Prostate gland (tissue), 2 donors: ENCODE measurements around the gene MYO5C. TPM values are rescaled to one million over a fixed set of nuclear protein-coding genes. Genes with fewer than 3 reads are reported as not detected.

ENCODE experiments used
- DNase-seq: peaks from one replicate; pipeline ENCODE4 v3.0.0-alpha.2; 2019; ENCODE audit warnings: low spot score
- H3K27ac ChIP-seq, 2 donors: fragments of 200-600 bp; sonication (generic); 2 replicates each; pipeline ENCODE4 v1.5.1; 2017 to 2019
- H3K27me3 ChIP-seq: fragments of 200-600 bp; sonication (generic); replicated peaks from 2 replicates; pipeline ENCODE4 v1.5.1; 2019; ENCODE audit not compliant: insufficient read depth
- H3K36me3 ChIP-seq, 2 donors: fragments of 200-600 bp; sonication (generic); 1 replicate in 1 of 2; 2 replicates in 1 of 2; pipeline versions ENCODE4 v1.5.1 to v1.8.1; 2017 to 2019
- H3K4me1 ChIP-seq: fragments of 200-600 bp; sonication (generic); replicated peaks from 2 replicates; pipeline ENCODE4 v1.5.1; 2019
- H3K4me3 ChIP-seq, 2 donors: fragments of 200-600 bp; sonication (generic); 2 replicates each; pipeline ENCODE4 v1.5.1; 2017 to 2019
- H3K9me3 ChIP-seq: fragments of 200-600 bp; sonication (generic); 2 replicates; pipeline ENCODE4 v1.5.1; 2017
- CTCF ChIP-seq, 4 experiments: fragments of 200-600 bp in 2 of 4; fragments of 450-650 bp in 2 of 4; sonication (generic) in 2 of 4; IDR thresholded peaks; 1 replicate in 3 of 4; 2 replicates in 1 of 4; pipeline ENCODE4 v1.5.1; 2016 to 2019; ENCODE audit warnings: antibody characterized with exemption in 4 of 4, mild to moderate bottlenecking in 2 of 4, moderate library complexity in 2 of 4
- POLR2A ChIP-seq: fragments of 450-650 bp; IDR thresholded peaks from one replicate; pipeline ENCODE4 v1.6.1; 2016; ENCODE audit warnings: antibody characterized with exemption, mild to moderate bottlenecking
- POLR2AphosphoS5 ChIP-seq: sonication (generic); formaldehyde crosslinking; IDR thresholded peaks from one replicate; pipeline ENCODE4 v1.6.1; 2017; ENCODE audit warnings: antibody characterized with exemption
- WGBS: methylation state at CpG from one replicate; pipeline ENCODE4 v1.1.5; 2018; 5-methylcytosine and 5-hydroxymethylcytosine counted together
- intact Hi-C: fragments of 100-400 bp; cut with DNase I; formaldehyde crosslinking; loops from one replicate; pipeline ENCODE4 v1.14.2; 2022
- total RNA-seq, 2 donors: library from RNA; depleted of rRNA; stranded (reverse); fragments of >200 nt; gene quantifications; one replicate each; pipeline ENCODE4 v1.1.0, GENCODE V29; 2016

MYO5C gene
- total RNA-seq, 2 donors from 2014 or later: 53.5 to 59.9 TPM

GRCh38 chr15:52151353-52151752, 144.3 kb downstream of the MYO5C start:
- no peaks in the 10 kb centered on the region for H3K9me3 ChIP-seq
- no peak for DNase-seq
- WGBS: 90% methylated on average over 4 of the region's 4 CpGs
- no peak overlapping the region for H3K4me3 ChIP-seq
- intact Hi-C loops: no loop called here
- TF ChIP-seq CTCF (IDR thresholded peaks at IDR 0.05) (no peak), POLR2A (no peak), POLR2AphosphoS5 (no peak)
- no peaks in the 10 kb centered on the region for H3K4me1 ChIP-seq
- H3K27ac ChIP-seq: no peak overlapping the region
- H3K36me3 ChIP-seq: peaks cover 0 to 5% of the 10 kb centered on the region in 2 donors
- H3K27me3 ChIP-seq: no peaks in the 10 kb centered on the region

GRCh38 chr15:52150871-52151270, 144.7 kb downstream of the MYO5C start:
- intact Hi-C loops: no loop called here
- no peaks in the 10 kb centered on the region for H3K9me3 ChIP-seq
- H3K27me3 ChIP-seq: no peaks in the 10 kb centered on the region
- no peaks in the 10 kb centered on the region for H3K4me1 ChIP-seq
- H3K4me3 ChIP-seq: no peak overlapping the region
- peaks cover 0 to 5% of the 10 kb centered on the region in 2 donors for H3K36me3 ChIP-seq
- H3K27ac ChIP-seq: no peak overlapping the region
- no peak for DNase-seq
- 89% methylated on average over 4 of the region's 4 CpGs for WGBS
- TF ChIP-seq POLR2A (no peak), CTCF (IDR thresholded peaks at IDR 0.05) (no peak), POLR2AphosphoS5 (no peak)

- Histone ChIP-seq H3K27ac (no peak overlapping the region), H3K4me1 (no peaks in the 10 kb centered on the region), H3K4me3 (no peak overlapping the region), H3K27me3 (no peaks in the 10 kb centered on the region), H3K36me3 (peaks cover 0 to 5% of the 10 kb centered on the region in 2 donors), H3K9me3 (no peaks in the 10 kb centered on the region)
- intact Hi-C loops: no loop called here
- DNase-seq: no peak
- TF ChIP-seq CTCF (IDR thresholded peaks at IDR 0.05): no peak
- TF ChIP-seq POLR2A: no peak
- TF ChIP-seq POLR2AphosphoS5: no peak
- WGBS: 72% methylated on average over 9 of the region's 9 CpGs
Observed at GRCh38 chr15:52150043-52150825, 145.4 kb downstream of the MYO5C start.

- H3K36me3 ChIP-seq: peaks cover 0 to 5% of the 10 kb centered on the region in 2 donors
Observed at GRCh38 chr15:52148403-52148802, 147.2 kb downstream of the MYO5C start.

More at GRCh38 chr15:52148403-52148802, 147.2 kb downstream of the MYO5C start:
- Histone ChIP-seq H3K9me3 (no peaks in the 10 kb centered on the region), H3K4me1 (no peaks in the 10 kb centered on the region), H3K27me3 (no peaks in the 10 kb centered on the region), H3K4me3 (no peak overlapping the region), H3K27ac (no peak overlapping the region)
- no peak for DNase-seq
- TF ChIP-seq POLR2AphosphoS5: no peak
- TF ChIP-seq CTCF (IDR thresholded peaks at IDR 0.05): no peak
- no peak for TF ChIP-seq POLR2A
- intact Hi-C loops: no loop called here
- WGBS: 95% methylated on average over 5 of the region's 5 CpGs
